SH-SY5Y (cell line): ENCODE data around the gene INPP4B.

Source experiments
- GATA2 ChIP-seq: IDR thresholded peaks from 2 replicates; pipeline ENCODE4 v1.6.1; 2011; ENCODE audit warnings: mild to moderate bottlenecking, low read depth, low read length
- GATA3 ChIP-seq: IDR thresholded peaks from 2 replicates; pipeline ENCODE4 v1.6.1; 2011; ENCODE audit warnings: low read depth, mild to moderate bottlenecking, low read length, moderate library complexity

DNA sequence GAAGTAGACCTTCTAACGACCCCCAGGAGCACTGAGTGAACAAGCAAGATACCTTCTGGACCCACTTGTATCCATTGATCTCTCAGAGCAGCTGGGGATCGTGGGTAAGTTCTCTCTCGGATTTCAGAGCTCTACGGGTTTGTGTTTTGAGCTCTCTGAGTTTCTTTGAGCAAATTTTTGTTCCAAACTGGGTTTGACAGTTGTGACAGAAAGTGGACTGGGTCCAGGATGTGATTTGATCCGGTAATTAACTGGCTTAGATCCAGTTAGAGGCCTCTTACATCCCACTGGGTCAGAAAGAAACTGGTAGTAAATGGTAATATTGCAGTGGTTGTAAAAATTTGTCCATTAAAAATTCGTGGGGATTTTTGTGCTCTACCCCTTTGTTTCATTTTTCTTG, 459.2 kb downstream of the INPP4B start:
- TF ChIP-seq GATA2 (no peak), GATA3 (no peak)
